NB4 (cell line): ENCODE results near the gene GALNS.

Source experiments
- POLR2A ChIP-seq: IDR thresholded peaks from 2 replicates; pipeline ENCODE4 v1.6.1; 2011; ENCODE audit warnings: mild to moderate bottlenecking; ENCODE audit not compliant: insufficient read length; ENCODE audit errors: extremely low read depth
- TF ChIP-seq, protein P1 (sequence below): IDR thresholded peaks from one replicate; pipeline ENCODE4 v1.5.1; 2012; ENCODE audit warnings: low read depth, low read length
- TF ChIP-seq, protein P2 (sequence below): IDR thresholded peaks from 2 replicates; pipeline ENCODE4 v1.6.1; 2011; ENCODE audit warnings: low read depth, low read length

DNA sequence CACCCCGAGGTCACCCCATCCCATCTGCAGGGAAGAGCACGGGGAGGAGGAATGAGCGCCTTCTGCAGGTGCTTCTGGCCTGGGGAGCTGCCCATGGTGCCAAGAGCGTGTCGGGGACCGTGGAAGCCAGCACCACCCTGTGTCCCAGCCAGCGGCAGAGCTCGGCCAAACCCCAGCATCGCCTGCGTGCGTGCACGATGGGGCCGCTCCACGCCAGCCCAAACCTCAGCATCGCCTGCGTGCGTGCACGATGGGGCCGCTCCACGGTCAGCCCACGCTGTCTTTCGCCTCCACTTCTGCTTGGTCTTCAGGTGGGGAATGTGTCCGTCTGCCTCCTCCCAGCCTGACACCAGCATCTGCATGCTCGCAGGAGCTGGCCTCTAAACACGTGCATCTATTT, 13.9 kb downstream of the GALNS start:
- TF ChIP-seq, protein P1, sequence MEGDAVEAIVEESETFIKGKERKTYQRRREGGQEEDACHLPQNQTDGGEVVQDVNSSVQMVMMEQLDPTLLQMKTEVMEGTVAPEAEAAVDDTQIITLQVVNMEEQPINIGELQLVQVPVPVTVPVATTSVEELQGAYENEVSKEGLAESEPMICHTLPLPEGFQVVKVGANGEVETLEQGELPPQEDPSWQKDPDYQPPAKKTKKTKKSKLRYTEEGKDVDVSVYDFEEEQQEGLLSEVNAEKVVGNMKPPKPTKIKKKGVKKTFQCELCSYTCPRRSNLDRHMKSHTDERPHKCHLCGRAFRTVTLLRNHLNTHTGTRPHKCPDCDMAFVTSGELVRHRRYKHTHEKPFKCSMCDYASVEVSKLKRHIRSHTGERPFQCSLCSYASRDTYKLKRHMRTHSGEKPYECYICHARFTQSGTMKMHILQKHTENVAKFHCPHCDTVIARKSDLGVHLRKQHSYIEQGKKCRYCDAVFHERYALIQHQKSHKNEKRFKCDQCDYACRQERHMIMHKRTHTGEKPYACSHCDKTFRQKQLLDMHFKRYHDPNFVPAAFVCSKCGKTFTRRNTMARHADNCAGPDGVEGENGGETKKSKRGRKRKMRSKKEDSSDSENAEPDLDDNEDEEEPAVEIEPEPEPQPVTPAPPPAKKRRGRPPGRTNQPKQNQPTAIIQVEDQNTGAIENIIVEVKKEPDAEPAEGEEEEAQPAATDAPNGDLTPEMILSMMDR, result no peak
- no peak for TF ChIP-seq POLR2A
- TF ChIP-seq, protein P2, sequence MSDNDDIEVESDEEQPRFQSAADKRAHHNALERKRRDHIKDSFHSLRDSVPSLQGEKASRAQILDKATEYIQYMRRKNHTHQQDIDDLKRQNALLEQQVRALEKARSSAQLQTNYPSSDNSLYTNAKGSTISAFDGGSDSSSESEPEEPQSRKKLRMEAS, result no peak
